Natural killer cell treated with Interleukin-12 subunit alpha and Interleukin-12 subunit beta and Interleukin-15 and Interleukin-18, amount 100 ng/mL, for 72 hours (primary cell): ENCODE data around the gene ZNF513. TPM values are rescaled to one million over a fixed set of nuclear protein-coding genes. Genes with fewer than 3 reads are reported as not detected.
A peak's percentile ranks its signal among the peaks of the same experiment; 100 is the strongest.
"Not testable (repeated sequence)": the region's sequence is repeated elsewhere in the genome, so short reads cannot be mapped to it uniquely, and the experiment has no call there.

Experiments used
- ATAC-seq, 2 donors: fragments of 150-1000 bp; cut with Tn5 transposase in 1 of 2; sonication (Bioruptor Pico), chemical (Tn5 transposase) in 1 of 2; 2 replicates each; pipeline ENCODE4 v1.10.0; 2021
- DNase-seq: peaks from one replicate; pipeline ENCODE4 v3.0.0; 2022; ENCODE audit warnings: low spot score
- H3K27ac Mint-ChIP-seq, 2 donors: 1 replicate in 1 of 2; 2 replicates in 1 of 2; pipeline ENCODE4 v1.8.0; 2022; ENCODE audit warnings: mixed read lengths in 2 of 2, mild to moderate bottlenecking in 1 of 2, moderate library complexity in 1 of 2
- H3K27me3 Mint-ChIP-seq, 2 donors: 1 replicate in 1 of 2; 2 replicates in 1 of 2; pipeline ENCODE4 v1.8.0; 2022; ENCODE audit warnings: mixed read lengths in 2 of 2
- H3K36me3 Mint-ChIP-seq: one replicate; pipeline ENCODE4 v1.8.0; 2022; ENCODE audit warnings: mixed read lengths
- H3K4me1 Mint-ChIP-seq, 2 donors: 1 replicate in 1 of 2; 2 replicates in 1 of 2; pipeline ENCODE4 v1.8.0; 2022; ENCODE audit warnings: low read depth in 2 of 2, mixed read lengths in 2 of 2, mild to moderate bottlenecking in 1 of 2
- H3K4me3 Mint-ChIP-seq: one replicate; pipeline ENCODE4 v1.8.0; 2022; ENCODE audit warnings: mixed read lengths
- H3K9me3 Mint-ChIP-seq: 2 replicates; pipeline ENCODE4 v1.8.0; 2022; ENCODE audit warnings: mixed read lengths
- total RNA-seq, 2 donors: library from RNA; stranded (reverse); gene quantifications; one replicate each; pipeline ENCODE4 v1.2.3, GENCODE V29; 2022

The ZNF513 gene, protein sequence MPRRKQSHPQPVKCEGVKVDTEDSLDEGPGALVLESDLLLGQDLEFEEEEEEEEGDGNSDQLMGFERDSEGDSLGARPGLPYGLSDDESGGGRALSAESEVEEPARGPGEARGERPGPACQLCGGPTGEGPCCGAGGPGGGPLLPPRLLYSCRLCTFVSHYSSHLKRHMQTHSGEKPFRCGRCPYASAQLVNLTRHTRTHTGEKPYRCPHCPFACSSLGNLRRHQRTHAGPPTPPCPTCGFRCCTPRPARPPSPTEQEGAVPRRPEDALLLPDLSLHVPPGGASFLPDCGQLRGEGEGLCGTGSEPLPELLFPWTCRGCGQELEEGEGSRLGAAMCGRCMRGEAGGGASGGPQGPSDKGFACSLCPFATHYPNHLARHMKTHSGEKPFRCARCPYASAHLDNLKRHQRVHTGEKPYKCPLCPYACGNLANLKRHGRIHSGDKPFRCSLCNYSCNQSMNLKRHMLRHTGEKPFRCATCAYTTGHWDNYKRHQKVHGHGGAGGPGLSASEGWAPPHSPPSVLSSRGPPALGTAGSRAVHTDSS
- total RNA-seq: 10 to 100 TPM; 21.8 to 23.6 TPM

DNA sequence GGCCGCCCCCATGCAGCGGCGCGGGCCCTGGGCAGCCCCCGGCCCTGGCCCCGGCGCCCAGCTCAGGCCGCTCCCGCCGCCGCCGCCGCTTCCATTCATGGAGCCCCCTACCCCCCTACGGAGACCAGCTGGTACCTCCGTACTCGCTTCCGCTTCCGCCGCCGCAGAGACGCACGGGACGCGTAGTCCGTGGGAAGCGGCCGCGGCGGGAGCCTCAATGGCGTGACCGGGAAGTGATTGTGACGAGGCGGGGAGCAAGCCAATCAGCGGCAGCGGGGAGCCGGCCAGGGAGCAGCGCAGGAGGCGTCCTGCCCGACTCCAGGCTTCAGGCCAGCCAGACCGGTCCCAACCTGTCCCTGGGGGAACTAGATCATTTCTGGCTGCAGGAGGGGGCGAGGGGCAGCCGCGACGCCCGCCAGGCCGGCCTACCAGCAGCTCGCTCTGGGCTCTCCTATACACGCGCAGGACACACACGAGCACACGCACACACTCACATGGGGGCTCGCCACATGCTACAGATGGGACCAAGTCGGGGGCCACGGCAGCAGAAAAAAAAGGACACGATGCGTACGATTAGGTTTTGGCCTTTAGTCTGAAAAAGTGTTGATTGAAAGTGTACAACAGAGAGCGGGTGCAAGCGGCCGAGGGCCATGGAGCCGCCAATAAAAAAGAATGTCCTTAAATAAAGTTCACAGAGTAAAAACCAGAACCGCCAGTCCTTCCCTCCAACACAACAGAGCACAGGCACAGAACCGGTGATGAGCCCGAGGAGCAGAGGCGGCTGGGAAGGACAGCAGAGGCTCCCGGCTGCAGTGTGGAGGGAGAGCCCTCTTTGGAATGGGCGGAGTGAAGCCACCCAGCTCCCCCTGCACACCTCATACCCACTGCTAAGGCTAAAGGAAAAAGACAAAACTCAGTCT is at the start of gene ZNF513:
TSS of gene ZNF513 (minus strand) at position 109 of the 920 bp plus-strand sequence. CDS start 208 bp downstream, outside the sequence.
- Mint-ChIP-seq H3K9me3 (no peaks in the 10 kb centered on the region), H3K27ac (peak within 1 kb of the TSS; percentile 93 to 95), H3K27me3 (no peaks in the 10 kb centered on the region), H3K4me1 (peaks cover 20 to 38% of the 10 kb centered on the region in 2 donors), H3K4me3 (peak within 1 kb of the TSS; percentile 87), H3K36me3 (peaks cover 30% of the 10 kb centered on the region)
- DNase-seq (peak; percentile 95), ATAC-seq (peak; percentile 94 to 96)

DNA sequence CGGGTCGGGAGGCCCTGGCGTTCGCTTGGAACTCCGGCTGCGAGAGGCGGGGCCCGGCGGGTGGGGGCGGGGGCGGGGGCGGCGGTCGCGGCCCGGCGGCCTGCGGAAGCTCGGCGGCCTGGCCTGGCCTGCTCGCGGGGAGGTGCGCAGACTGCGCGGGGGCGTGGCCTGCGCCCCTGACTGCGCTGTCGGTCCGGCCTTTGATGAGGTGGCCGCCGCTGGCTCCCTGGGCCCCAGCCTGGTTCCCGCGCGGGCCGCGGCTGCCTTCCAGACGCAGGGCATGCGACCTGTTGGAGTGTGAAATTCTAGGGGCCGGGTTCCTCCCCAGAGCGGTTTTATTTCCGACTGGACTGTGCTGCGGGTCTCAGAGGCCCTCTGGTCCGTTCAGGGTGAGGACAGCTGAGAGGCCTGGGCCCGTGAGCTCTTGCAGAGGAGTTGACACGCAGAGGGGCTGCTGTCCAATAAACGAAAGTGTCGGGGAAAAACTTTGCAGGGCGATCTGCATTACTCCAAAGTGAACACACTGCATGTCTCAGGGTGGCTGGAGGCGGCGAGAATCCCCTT is 48.5 kb upstream of the ZNF513 start:
- peaks cover 11% of the 10 kb centered on the region for H3K36me3 Mint-ChIP-seq

DNA sequence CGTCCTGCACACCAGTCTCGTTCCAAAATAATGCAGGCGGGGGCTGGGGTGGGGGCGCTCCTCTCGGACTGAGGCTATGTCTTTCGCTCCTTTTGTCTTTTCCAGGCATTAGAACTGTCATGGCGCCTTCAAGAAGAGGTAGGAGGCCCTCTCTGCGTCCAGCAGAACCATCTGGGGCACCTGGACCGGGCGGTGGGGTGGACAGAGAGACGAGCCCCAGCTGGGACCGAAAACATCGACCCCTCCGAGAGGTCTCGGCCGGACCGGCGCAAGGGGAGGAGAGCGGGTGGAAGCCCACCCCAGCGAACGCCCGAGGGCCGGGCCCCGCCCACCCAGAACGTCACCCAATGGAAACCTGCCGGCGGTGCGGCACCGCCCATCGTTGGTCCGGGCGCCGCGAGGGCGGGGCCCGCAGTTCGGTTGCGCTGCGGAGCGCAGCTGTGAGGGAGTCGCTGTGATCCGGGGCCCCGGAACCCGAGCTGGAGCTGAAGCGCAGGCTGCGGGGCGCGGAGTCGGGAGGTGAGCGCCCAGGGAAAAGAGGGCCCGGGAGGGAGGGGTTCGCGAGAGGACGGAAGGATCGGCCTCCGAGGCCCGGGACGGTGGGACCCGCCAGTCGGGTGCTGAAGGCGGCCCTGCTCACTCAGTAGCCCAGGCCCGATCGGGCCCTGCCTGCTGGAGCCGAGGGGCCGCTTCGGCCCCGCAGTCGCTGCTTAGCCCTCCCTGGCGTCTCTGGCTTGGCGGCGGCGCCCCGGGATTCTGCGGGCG is 47.9 kb upstream of the ZNF513 start, which contains the start of gene NRBP1:
TSS of gene NRBP1 (plus strand) at position 419 of the 765 bp plus-strand sequence. CDS start 4,643 bp downstream, outside the sequence.
- peak within 1 kb of the TSS; percentile 85 to 99 for H3K27ac Mint-ChIP-seq
- H3K9me3 Mint-ChIP-seq: no peaks in the 10 kb centered on the region
- ATAC-seq (peak; percentile 94 to 95), DNase-seq (peak; percentile 94)
- peaks cover 5% of the 10 kb centered on the region for H3K36me3 Mint-ChIP-seq
- peak within 1 kb of the TSS; percentile 95 for H3K4me3 Mint-ChIP-seq
- H3K4me1 Mint-ChIP-seq: peaks cover 32 to 37% of the 10 kb centered on the region in 2 donors
- H3K27me3 Mint-ChIP-seq: no peaks in the 10 kb centered on the region

More for the DNA sequence above, 48.5 kb upstream of the ZNF513 start:
- Mint-ChIP-seq H3K9me3 (no peaks in the 10 kb centered on the region), H3K27me3 (no peaks in the 10 kb centered on the region), H3K4me1 (peaks cover 37 to 42% of the 10 kb centered on the region in 2 donors), H3K4me3 (peak overlapping the region; percentile 95), H3K27ac (peak overlapping the region; percentile 85 to 99)
- peak; percentile 91 for DNase-seq
- ATAC-seq: peak; percentile 92 to 93

DNA sequence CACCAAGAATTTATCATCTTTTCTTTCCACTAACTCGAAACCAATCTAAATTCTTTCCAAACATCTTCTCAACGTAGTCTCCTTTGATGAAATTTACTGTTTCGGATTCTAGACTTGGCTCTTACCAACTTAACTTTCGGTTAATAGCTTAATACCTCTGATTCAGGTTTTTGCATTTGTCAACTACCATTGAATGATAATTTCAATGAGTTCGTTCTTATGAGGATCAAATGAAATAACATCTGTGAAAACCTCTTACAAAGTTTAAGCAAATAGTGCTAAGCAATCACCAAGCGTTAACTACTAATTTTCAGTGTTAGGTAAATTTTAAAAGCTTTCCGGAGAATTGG is 47.3 kb upstream of the ZNF513 start:
- Mint-ChIP-seq H3K36me3 (no peaks in the 10 kb centered on the region), H3K27me3 (no peaks in the 10 kb centered on the region), H3K4me1 (peaks cover 28 to 32% of the 10 kb centered on the region in 2 donors), H3K4me3 (peak overlapping the region; percentile 91), H3K9me3 (no peaks in the 10 kb centered on the region), H3K27ac (peak overlapping the region; percentile 85 to 99)
- ATAC-seq: no peak
- DNase-seq: no peak

DNA sequence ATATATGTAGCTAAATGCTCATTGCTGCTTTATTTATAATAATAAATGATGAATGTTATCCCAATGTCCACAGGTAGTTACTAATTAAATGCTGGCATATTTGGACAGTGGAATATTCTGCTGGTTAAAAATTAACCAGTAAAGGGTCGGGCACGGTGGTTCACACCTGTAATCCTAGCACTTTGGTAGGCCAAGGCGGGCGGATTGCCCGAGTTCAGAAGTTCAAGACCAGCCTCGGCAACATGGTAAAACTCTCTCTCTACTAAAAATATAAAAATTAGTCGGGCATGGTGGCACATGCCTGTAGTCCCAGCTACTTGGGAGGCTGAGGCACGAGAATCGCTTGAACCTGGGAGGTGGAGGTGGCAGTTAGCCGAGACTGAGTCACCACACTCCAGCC is 44.5 kb upstream of the ZNF513 start:
- DNase-seq, ATAC-seq, H3K9me3 Mint-ChIP-seq, H3K36me3 Mint-ChIP-seq, H3K4me3 Mint-ChIP-seq, H3K27ac Mint-ChIP-seq, H3K27me3 Mint-ChIP-seq: not testable (repeated sequence)
- H3K4me1 Mint-ChIP-seq: peaks cover 17 to 19% of the 10 kb centered on the region in 2 donors

DNA sequence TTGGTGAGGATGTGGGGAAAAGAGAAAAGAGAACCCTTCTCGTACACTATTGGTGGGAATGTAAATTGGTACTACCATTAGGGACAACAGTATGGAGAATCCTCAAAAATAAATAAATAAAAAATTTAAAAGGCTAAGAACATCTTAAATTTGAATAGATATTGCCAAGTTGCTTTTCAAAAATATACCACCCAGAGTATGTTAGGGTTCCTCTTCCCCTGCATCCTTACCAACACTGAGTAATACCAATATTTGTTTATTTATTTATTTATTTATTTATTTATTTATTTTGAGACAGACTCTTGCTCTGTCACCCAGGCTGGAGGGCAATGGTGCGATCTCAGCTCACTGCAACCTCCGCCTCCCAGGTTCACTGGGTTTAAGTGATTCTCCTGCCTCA is 42.4 kb upstream of the ZNF513 start:
- DNase-seq (no peak), ATAC-seq (no peak)
- peaks cover 4 to 5% of the 10 kb centered on the region in 2 donors for H3K4me1 Mint-ChIP-seq
- H3K27me3 Mint-ChIP-seq: no peaks in the 10 kb centered on the region
- no peaks in the 10 kb centered on the region for H3K9me3 Mint-ChIP-seq
- no peak overlapping the region for H3K27ac Mint-ChIP-seq
- no peaks in the 10 kb centered on the region for H3K36me3 Mint-ChIP-seq
- no peak overlapping the region for H3K4me3 Mint-ChIP-seq

DNA sequence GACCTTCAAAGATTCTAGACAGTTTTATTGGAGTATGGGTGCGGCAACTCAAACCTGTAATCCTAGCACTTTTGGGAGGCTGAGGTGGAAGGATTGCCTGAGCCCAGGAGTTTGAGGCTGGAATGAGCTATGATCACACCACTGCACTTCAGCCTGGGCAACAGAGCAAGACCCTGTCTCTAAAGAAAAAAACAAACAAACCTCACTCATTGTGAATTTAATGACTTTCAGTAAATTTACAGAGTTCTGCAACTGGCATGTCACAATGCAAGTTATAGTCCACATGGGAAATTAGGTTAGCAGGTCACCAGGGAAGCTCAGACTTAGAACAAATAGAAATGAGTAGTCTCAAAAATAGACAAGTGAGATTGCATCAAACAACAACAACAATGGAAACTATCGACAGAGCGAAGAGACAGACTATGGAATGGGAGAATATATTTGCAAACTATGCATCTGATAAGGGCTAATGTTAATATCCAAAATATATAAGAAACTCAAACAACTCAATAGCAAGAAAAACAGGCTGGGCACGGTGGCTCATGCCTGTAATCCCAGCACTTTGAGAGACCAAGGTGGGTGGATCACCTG is 41.2 kb upstream of the ZNF513 start:
- no peak for DNase-seq
- H3K36me3 Mint-ChIP-seq: no peaks in the 10 kb centered on the region
- H3K9me3 Mint-ChIP-seq: no peaks in the 10 kb centered on the region
- H3K4me3 Mint-ChIP-seq: no peak overlapping the region
- no peak for ATAC-seq
- no peaks in the 10 kb centered on the region for H3K27me3 Mint-ChIP-seq
- H3K4me1 Mint-ChIP-seq: no peaks in the 10 kb centered on the region
- H3K27ac Mint-ChIP-seq: no peak overlapping the region

DNA sequence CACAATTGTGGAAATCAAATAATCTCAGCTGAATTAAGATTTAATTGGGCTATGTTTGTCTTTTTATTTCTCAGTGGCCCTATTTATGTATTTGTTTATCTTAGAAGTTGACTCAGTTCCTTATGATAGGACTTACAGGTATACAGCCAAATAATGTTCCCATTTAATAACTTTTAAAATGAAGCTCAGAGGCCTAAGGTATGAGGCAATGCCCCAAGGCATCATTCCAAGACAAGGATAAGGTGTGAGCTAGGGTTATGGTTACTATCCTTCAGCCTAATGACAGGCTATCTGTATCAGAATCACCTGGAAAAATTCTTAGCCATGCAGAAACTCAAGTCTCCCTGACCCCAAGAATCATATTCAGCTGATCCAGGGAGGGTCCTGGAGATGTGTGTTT is 40.5 kb upstream of the ZNF513 start:
- no peak for DNase-seq
- H3K27me3 Mint-ChIP-seq: no peaks in the 10 kb centered on the region
- no peak overlapping the region for H3K4me3 Mint-ChIP-seq
- H3K27ac Mint-ChIP-seq: no peak overlapping the region
- no peak for ATAC-seq
- no peaks in the 10 kb centered on the region for H3K36me3 Mint-ChIP-seq
- no peaks in the 10 kb centered on the region for H3K9me3 Mint-ChIP-seq
- H3K4me1 Mint-ChIP-seq: no peaks in the 10 kb centered on the region

DNA sequence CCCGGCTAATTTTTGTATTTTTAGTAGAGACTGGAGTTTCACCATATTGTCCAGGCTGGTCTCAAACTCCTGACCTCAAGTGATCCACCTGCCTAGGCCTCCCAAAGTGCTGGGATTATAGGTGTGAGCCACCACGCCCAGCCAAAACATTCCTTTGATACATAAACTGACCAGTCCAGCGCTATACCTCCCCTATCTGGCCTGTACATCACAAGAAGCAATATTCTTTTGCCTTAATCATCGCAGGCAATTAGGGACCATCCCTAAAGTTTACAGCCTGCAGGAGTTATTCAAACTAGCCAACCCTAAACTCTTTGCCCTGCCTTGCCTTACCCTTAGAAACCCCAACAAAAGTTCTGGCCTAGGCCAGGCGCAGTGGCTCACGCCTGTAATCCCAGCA is 35.6 kb upstream of the ZNF513 start:
- Mint-ChIP-seq H3K4me3 (no peak overlapping the region), H3K9me3 (no peaks in the 10 kb centered on the region), H3K27me3 (peaks cover 7 to 14% of the 10 kb centered on the region in 2 donors), H3K4me1 (peaks cover 0 to 2% of the 10 kb centered on the region in 2 donors), H3K36me3 (no peaks in the 10 kb centered on the region), H3K27ac (no peak overlapping the region)
- DNase-seq (no peak), ATAC-seq (no peak)

DNA sequence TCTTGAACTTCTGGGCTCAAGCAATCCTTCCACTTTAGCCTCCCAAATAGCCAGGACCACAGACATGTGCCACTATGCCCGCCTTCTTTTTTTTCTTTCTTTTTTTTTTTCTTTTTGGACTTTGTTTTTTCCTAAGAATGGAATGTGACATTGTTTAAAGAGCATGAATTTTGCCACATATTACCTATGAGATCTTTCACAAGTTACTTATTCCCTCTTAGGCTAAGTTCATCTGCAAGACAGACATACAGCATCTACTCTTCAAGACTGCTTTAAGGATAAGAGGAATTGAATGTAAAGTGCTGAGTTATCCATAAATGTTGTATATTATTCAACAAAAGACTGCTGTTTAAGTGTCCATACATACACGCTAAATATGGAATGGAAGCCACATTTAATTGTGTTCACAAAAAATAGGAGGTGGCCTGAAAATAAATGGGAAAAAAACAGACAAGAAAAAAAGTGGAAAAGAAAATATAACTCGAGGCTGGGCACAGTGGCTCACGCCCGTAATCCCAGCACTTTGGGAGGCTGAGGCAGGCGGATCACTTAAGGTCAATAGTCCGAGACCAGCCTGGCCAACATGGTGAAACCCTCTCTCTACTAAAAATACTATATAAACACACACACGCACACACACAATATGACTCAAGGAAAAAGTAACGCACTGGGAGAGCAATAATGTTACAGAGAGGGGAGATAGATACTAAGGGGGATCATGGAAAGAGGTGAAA is 32.1 kb upstream of the ZNF513 start:
- Mint-ChIP-seq H3K9me3 (peaks cover 4% of the 10 kb centered on the region), H3K27ac (no peak overlapping the region), H3K4me1 (peaks cover 15 to 17% of the 10 kb centered on the region in 2 donors), H3K36me3 (peaks cover 5% of the 10 kb centered on the region), H3K4me3 (no peak overlapping the region), H3K27me3 (peaks cover 7 to 14% of the 10 kb centered on the region in 2 donors)
- ATAC-seq (no peak), DNase-seq (no peak)

DNA sequence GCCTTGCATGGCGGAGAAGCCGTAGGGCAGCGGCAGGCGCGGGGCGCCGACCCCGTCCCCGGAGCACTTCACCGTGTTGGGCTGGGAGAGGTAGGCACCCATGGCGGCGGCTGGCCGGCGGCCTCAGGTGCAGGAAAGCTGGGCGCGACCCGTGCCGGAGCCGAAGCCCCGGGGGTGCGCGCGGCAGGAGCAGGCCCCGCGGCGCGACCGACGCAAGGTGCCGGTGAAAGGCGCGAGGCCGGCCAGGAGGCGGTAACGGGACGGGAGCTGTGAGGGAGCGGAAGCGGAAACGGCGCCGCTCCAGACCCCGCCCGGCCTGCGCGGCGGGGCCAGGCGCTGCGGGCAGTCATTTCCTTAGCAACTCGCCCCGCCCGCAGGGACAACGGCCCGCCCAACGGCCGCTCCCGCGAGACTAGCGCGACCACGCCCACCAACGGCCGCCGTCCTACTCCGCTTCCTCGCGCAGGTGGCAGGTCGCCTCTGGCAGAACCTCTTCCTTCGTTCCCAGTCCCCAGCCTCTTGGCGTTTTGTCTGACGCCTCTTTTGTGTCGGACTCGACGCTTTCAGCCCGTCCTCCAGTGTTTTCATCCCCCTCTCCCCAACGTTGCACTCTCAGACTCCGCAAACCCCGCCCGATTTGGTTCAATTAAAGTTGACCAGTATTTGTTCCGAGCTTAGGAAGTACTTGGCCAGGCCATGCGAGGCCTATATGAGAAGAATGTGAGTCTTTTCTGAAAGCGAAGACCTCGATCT is 29.0 kb upstream of the ZNF513 start, which contains the start of gene PPM1G:
TSS of gene PPM1G (minus strand) at position 271 of the 753 bp plus-strand sequence. CDS start at position 102, 169 bp downstream.
- Mint-ChIP-seq H3K9me3 (peaks cover 4% of the 10 kb centered on the region), H3K36me3 (peaks cover 11% of the 10 kb centered on the region), H3K4me1 (peaks cover 28 to 30% of the 10 kb centered on the region in 2 donors), H3K27me3 (peaks cover 7 to 12% of the 10 kb centered on the region in 2 donors), H3K27ac (peak within 1 kb of the TSS; percentile 77 to 88), H3K4me3 (peak within 1 kb of the TSS; percentile 87)
- DNase-seq (peak; percentile 98), ATAC-seq (peak; percentile 99 to 100)
